ENCODE measurements around the gene ATRN.

DNA sequence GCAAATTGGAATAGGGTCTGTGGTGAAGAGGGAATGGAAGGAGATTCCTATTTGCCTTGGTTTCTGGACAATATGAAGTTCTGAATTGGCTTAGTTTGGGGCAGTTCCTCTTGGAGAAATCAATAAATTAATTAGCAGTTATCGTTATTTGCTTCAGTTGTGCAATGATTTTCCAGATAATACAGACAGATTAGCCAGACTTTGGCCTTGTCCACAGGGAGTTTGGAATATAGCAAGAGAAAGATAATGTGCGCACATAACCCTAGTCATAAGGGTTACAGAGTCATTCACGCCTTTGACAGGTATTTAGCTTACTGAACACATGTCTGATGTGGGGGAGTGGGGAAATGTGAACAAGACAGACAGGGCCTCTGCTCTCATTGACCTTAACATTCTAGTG is 1.3 kb downstream of the ATRN start:
- TF ChIP-seq, protein P1, sequence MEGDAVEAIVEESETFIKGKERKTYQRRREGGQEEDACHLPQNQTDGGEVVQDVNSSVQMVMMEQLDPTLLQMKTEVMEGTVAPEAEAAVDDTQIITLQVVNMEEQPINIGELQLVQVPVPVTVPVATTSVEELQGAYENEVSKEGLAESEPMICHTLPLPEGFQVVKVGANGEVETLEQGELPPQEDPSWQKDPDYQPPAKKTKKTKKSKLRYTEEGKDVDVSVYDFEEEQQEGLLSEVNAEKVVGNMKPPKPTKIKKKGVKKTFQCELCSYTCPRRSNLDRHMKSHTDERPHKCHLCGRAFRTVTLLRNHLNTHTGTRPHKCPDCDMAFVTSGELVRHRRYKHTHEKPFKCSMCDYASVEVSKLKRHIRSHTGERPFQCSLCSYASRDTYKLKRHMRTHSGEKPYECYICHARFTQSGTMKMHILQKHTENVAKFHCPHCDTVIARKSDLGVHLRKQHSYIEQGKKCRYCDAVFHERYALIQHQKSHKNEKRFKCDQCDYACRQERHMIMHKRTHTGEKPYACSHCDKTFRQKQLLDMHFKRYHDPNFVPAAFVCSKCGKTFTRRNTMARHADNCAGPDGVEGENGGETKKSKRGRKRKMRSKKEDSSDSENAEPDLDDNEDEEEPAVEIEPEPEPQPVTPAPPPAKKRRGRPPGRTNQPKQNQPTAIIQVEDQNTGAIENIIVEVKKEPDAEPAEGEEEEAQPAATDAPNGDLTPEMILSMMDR (IDR thresholded peaks at IDR 0.05), result no peak
- no peak for TF ChIP-seq EZH2 (IDR thresholded peaks at IDR 0.05; ENCODE audit: borderline replicate concordance, insufficient read depth, low read depth, low read length, poor library complexity, severe bottlenecking)

Measured in B cell (primary cell).